Measurements from ENCODE around the gene COCH. TPM values are rescaled to one million over a fixed set of nuclear protein-coding genes. Genes with fewer than 3 reads are reported as not detected.

Gene COCH
- under 1 TPM in 1 of 2 donors, not detected in 1; 0.90 TPM for total RNA-seq
- total RNA-seq, result 0.60 to 0.81 reads per million in 2 donors

GRCh38 chr14:30874120-30874998 lies at the start of gene COCH:
COCH (plus strand) TSS chr14:30874559; CDS start chr14:30874939, 380 bp downstream.
- Mint-ChIP-seq H3K36me3 (ENCODE audit: low read depth) (peaks cover 3% of the 10 kb centered on the region), H3K27me3 (peaks cover 62% of the 10 kb centered on the region), H3K4me3 (peak within 1 kb of the TSS; percentile 82), H3K27ac (no peak within 1 kb of the TSS), H3K4me1 (peaks cover 14% of the 10 kb centered on the region)
- ATAC-seq, result peak; percentile 78
- DNase-seq, result peak in 2 of 3 donors; percentile 6 to 16
- no peaks in the 10 kb centered on the region for H3K9me3 ChIP-seq (ENCODE audit: control insufficient read depth, low read length, poor library complexity, severe bottlenecking)

GRCh38 chr14:30826070-30826469 lies 48.3 kb upstream of the COCH start:
- DNase-seq (no peak), ATAC-seq (no peak)
- Mint-ChIP-seq H3K4me1 (no peaks in the 10 kb centered on the region), H3K36me3 (ENCODE audit: low read depth) (no peaks in the 10 kb centered on the region), H3K27me3 (peaks cover 13% of the 10 kb centered on the region), H3K27ac (no peak overlapping the region), H3K4me3 (no peak overlapping the region)
- H3K9me3 ChIP-seq (ENCODE audit: control insufficient read depth, low read length, poor library complexity, severe bottlenecking), result no peaks in the 10 kb centered on the region

GRCh38 chr14:30829853-30830252 lies 44.5 kb upstream of the COCH start:
- Mint-ChIP-seq H3K36me3 (ENCODE audit: low read depth) (no peaks in the 10 kb centered on the region), H3K27ac (no peak overlapping the region), H3K4me1 (no peaks in the 10 kb centered on the region), H3K4me3 (no peak overlapping the region), H3K27me3 (no peaks in the 10 kb centered on the region)
- ATAC-seq, result no peak
- DNase-seq, result no peak
- no peaks in the 10 kb centered on the region for H3K9me3 ChIP-seq (ENCODE audit: control insufficient read depth, low read length, poor library complexity, severe bottlenecking)

- ATAC-seq, result no peak
- Mint-ChIP-seq H3K27me3 (no peaks in the 10 kb centered on the region), H3K36me3 (ENCODE audit: low read depth) (no peaks in the 10 kb centered on the region), H3K4me3 (no peak overlapping the region), H3K27ac (no peak overlapping the region), H3K4me1 (no peaks in the 10 kb centered on the region)
- no peaks in the 10 kb centered on the region for H3K9me3 ChIP-seq (ENCODE audit: control insufficient read depth, low read length, poor library complexity, severe bottlenecking)
- DNase-seq, result no peak
These were observed 40.0 kb upstream of the COCH start for GRCh38 chr14:30834353-30834752.

GRCh38 chr14:30838351-30838750 lies 36.0 kb upstream of the COCH start:
- no peak overlapping the region for H3K4me3 Mint-ChIP-seq
- H3K36me3 Mint-ChIP-seq (ENCODE audit: low read depth), result no peaks in the 10 kb centered on the region
- DNase-seq (no peak), ATAC-seq (no peak)
- H3K9me3 ChIP-seq (ENCODE audit: control insufficient read depth, low read length, poor library complexity, severe bottlenecking), result no peaks in the 10 kb centered on the region
- H3K4me1 Mint-ChIP-seq, result peaks cover 2% of the 10 kb centered on the region
- H3K27me3 Mint-ChIP-seq, result peaks cover 6% of the 10 kb centered on the region
- H3K27ac Mint-ChIP-seq, result no peak overlapping the region

- Mint-ChIP-seq H3K4me1 (peaks cover 2% of the 10 kb centered on the region), H3K36me3 (ENCODE audit: low read depth) (no peaks in the 10 kb centered on the region), H3K4me3 (no peak overlapping the region), H3K27me3 (peaks cover 10% of the 10 kb centered on the region), H3K27ac (no peak overlapping the region)
- ATAC-seq, result no peak
- no peak for DNase-seq
- no peaks in the 10 kb centered on the region for H3K9me3 ChIP-seq (ENCODE audit: control insufficient read depth, low read length, poor library complexity, severe bottlenecking)
These were observed 34.1 kb upstream of the COCH start for GRCh38 chr14:30840086-30840779.

- ATAC-seq, result no peak
- H3K9me3 ChIP-seq (ENCODE audit: control insufficient read depth, low read length, poor library complexity, severe bottlenecking), result no peaks in the 10 kb centered on the region
- Mint-ChIP-seq H3K4me3 (no peak overlapping the region), H3K36me3 (ENCODE audit: low read depth) (no peaks in the 10 kb centered on the region), H3K27ac (no peak overlapping the region), H3K4me1 (peaks cover 2% of the 10 kb centered on the region), H3K27me3 (peaks cover 20% of the 10 kb centered on the region)
- DNase-seq, result no peak
These were observed 31.9 kb upstream of the COCH start for GRCh38 chr14:30842431-30842830.

GRCh38 chr14:30848449-30849240 lies 25.7 kb upstream of the COCH start:
- Mint-ChIP-seq H3K27ac (no peak overlapping the region), H3K36me3 (ENCODE audit: low read depth) (peaks cover 2% of the 10 kb centered on the region), H3K4me3 (no peak overlapping the region), H3K4me1 (no peaks in the 10 kb centered on the region), H3K27me3 (peaks cover 23% of the 10 kb centered on the region)
- DNase-seq (no peak), ATAC-seq (no peak)
- H3K9me3 ChIP-seq (ENCODE audit: control insufficient read depth, low read length, poor library complexity, severe bottlenecking), result no peaks in the 10 kb centered on the region

- ATAC-seq (no peak), DNase-seq (no peak)
- H3K27me3 Mint-ChIP-seq, result peaks cover 23% of the 10 kb centered on the region
- no peaks in the 10 kb centered on the region for H3K9me3 ChIP-seq (ENCODE audit: control insufficient read depth, low read length, poor library complexity, severe bottlenecking)
- no peaks in the 10 kb centered on the region for H3K4me1 Mint-ChIP-seq
- no peak overlapping the region for H3K4me3 Mint-ChIP-seq
- H3K27ac Mint-ChIP-seq, result no peak overlapping the region
- peaks cover 2% of the 10 kb centered on the region for H3K36me3 Mint-ChIP-seq (ENCODE audit: low read depth)
These were observed 25.0 kb upstream of the COCH start for GRCh38 chr14:30849354-30849753.

GRCh38 chr14:30849983-30850382 lies 24.4 kb upstream of the COCH start:
- ATAC-seq, result no peak
- H3K4me1 Mint-ChIP-seq, result no peaks in the 10 kb centered on the region
- H3K27me3 Mint-ChIP-seq, result peaks cover 22% of the 10 kb centered on the region
- no peak overlapping the region for H3K27ac Mint-ChIP-seq
- H3K4me3 Mint-ChIP-seq, result no peak overlapping the region
- peaks cover 2% of the 10 kb centered on the region for H3K36me3 Mint-ChIP-seq (ENCODE audit: low read depth)
- H3K9me3 ChIP-seq (ENCODE audit: control insufficient read depth, low read length, poor library complexity, severe bottlenecking), result no peaks in the 10 kb centered on the region
- DNase-seq, result no peak

- H3K4me3 Mint-ChIP-seq, result no peak overlapping the region
- ATAC-seq (no peak), DNase-seq (no peak)
These were observed 20.4 kb upstream of the COCH start for GRCh38 chr14:30853946-30854345.

GRCh38 chr14:30854492-30854891 lies 19.9 kb upstream of the COCH start:
- DNase-seq (no peak), ATAC-seq (no peak)
- no peaks in the 10 kb centered on the region for H3K9me3 ChIP-seq (ENCODE audit: control insufficient read depth, low read length, poor library complexity, severe bottlenecking)
- Mint-ChIP-seq H3K4me3 (no peak overlapping the region), H3K27me3 (peaks cover 29% of the 10 kb centered on the region), H3K36me3 (ENCODE audit: low read depth) (peaks cover 4% of the 10 kb centered on the region), H3K27ac (no peak overlapping the region), H3K4me1 (no peaks in the 10 kb centered on the region)

More at GRCh38 chr14:30853946-30854345, 20.4 kb upstream of the COCH start:
- Mint-ChIP-seq H3K36me3 (ENCODE audit: low read depth) (peaks cover 4% of the 10 kb centered on the region), H3K27me3 (peaks cover 25% of the 10 kb centered on the region), H3K4me1 (no peaks in the 10 kb centered on the region), H3K27ac (no peak overlapping the region)
- H3K9me3 ChIP-seq (ENCODE audit: control insufficient read depth, low read length, poor library complexity, severe bottlenecking), result no peaks in the 10 kb centered on the region
